HepG2 (cell line): ENCODE results near the gene CAPRIN1. TPM values are rescaled to one million over a fixed set of nuclear protein-coding genes. Genes with fewer than 3 reads are reported as not detected.

Experiments used
- ATAC-seq: fragments of 200-7000 bp; cut with Tn5 transposase; 3 replicates; pipeline ENCODE4 v1.9.1; 2020; ENCODE audit warnings: mild to moderate bottlenecking, moderate library complexity
- BruUV-seq: library from RNA; stranded (reverse); fragments of 400-500 nt; replicated peaks from 2 replicates; lab custom pipeline; 2021; lab: Mats Ljungman, UMichigan
- CTCF ChIA-PET: fragments of 300-600 bp; formaldehyde crosslinking; extraction: SDS; loops from one replicate; lab custom pipeline; 2021; ENCODE audit warnings: low total read pairs, inconsistent platforms, low intra/inter-chr PET ratio; lab: Yijun Ruan, JAX
- POLR2A ChIA-PET: fragments of 350-600 bp; sonication (Branson Sonifier 250); formaldehyde crosslinking; loops from one replicate; lab custom pipeline; 2020; ENCODE audit warnings: antibody characterized with exemption, inconsistent platforms; lab: Yijun Ruan, JAX
- DNase-seq: peaks from one replicate; pipeline ENCODE4 v3.0.0-alpha.2; 2015; ENCODE audit warnings: low spot score
- FAIRE-seq: peaks from 3 replicates; lab custom pipeline; 2011; peaks lifted over from hg19 to GRCh38; lab: Jason Lieb, UNC
- H2AFZ ChIP-seq: one replicate; pipeline ENCODE4 v1.6.1; 2011; ENCODE audit warnings: low read length, inconsistent platforms
- H3K27ac ChIP-seq: fragments of 300-600 bp; 3 replicates; pipeline ENCODE4 v1.8.0; 2011; ENCODE audit warnings: mixed run types, mild to moderate bottlenecking, mixed read lengths, low read length, inconsistent platforms; ENCODE audit not compliant: insufficient read depth; ENCODE audit errors: extremely low read length
- H3K27me3 ChIP-seq, 2 experiments: fragments of 200-600 bp in 1 of 2; 2 replicates in 1 of 2; 3 replicates in 1 of 2; pipeline versions ENCODE4 v1.6.0 to v1.8.0; 2011; ENCODE audit warnings: low read length in 2 of 2, mild to moderate bottlenecking in 2 of 2, moderate library complexity in 2 of 2, inconsistent platforms in 1 of 2; ENCODE audit not compliant: insufficient read depth in 2 of 2, control insufficient read depth in 1 of 2
- H3K36me3 ChIP-seq, 2 experiments: fragments of 200-600 bp in 1 of 2; replicated peaks in 1 of 2; 2 replicates in 1 of 2; 3 replicates in 1 of 2; pipeline versions ENCODE4 v1.5.1 to v1.8.0; 2011; ENCODE audit warnings: low read length in 2 of 2, inconsistent platforms in 1 of 2; ENCODE audit not compliant: insufficient read depth in 2 of 2, control insufficient read depth in 1 of 2
- H3K4me1 ChIP-seq: 2 replicates; pipeline ENCODE4 v1.5.1; 2012; ENCODE audit warnings: low read length, inconsistent platforms; ENCODE audit not compliant: insufficient read depth
- H3K4me2 ChIP-seq: 2 replicates; pipeline ENCODE4 v1.6.0; 2011; ENCODE audit warnings: low read depth, low read length, inconsistent platforms
- H3K4me3 ChIP-seq, 3 experiments: fragments of 200-600 bp in 1 of 3; sonication (generic), shearing (Covaris generic) in 1 of 3; replicated peaks in 1 of 3; 2 replicates each; pipeline ENCODE4 v1.5.1; 2011 to 2016; ENCODE audit warnings: low read length in 3 of 3, inconsistent platforms in 2 of 3, low read depth in 2 of 3, mild to moderate bottlenecking in 2 of 3, control low read depth in 1 of 3, mixed read lengths in 1 of 3; ENCODE audit not compliant: insufficient read depth in 1 of 3
- H3K79me2 ChIP-seq: one replicate; pipeline ENCODE4 v1.6.1; 2011; ENCODE audit warnings: low read length, inconsistent platforms; ENCODE audit not compliant: insufficient read depth
- H3K9ac ChIP-seq: 2 replicates; pipeline ENCODE4 v1.6.0; 2011; ENCODE audit warnings: mild to moderate bottlenecking, low read depth, low read length, inconsistent platforms; ENCODE audit not compliant: insufficient read depth
- H3K9me3 ChIP-seq: 2 replicates; pipeline ENCODE4 v1.5.1; 2012; ENCODE audit warnings: mild to moderate bottlenecking, low read length
- H4K20me1 ChIP-seq: 2 replicates; pipeline ENCODE4 v1.6.0; 2011; ENCODE audit warnings: inconsistent platforms, mild to moderate bottlenecking, low read length, moderate library complexity; ENCODE audit not compliant: insufficient read depth
- AHR ChIP-seq: IDR thresholded peaks from 2 replicates; pipeline ENCODE4 v1.6.1; 2018; ENCODE audit warnings: missing genetic modification reagents, missing compliant biosample characterization
- ARNT ChIP-seq: fragments of 450-650 bp; IDR thresholded peaks from 2 replicates; pipeline ENCODE4 v1.6.1; 2017
- BRCA1 ChIP-seq: sonication (generic); formaldehyde crosslinking; IDR thresholded peaks from 2 replicates; pipeline ENCODE4 v1.4.0; 2020; ENCODE audit warnings: missing genetic modification reagents
- CC2D1A ChIP-seq: sonication (generic); formaldehyde crosslinking; IDR thresholded peaks from 2 replicates; pipeline ENCODE4 v1.8.1; 2023; ENCODE audit warnings: mild to moderate bottlenecking, missing genetic modification reagents
- DBP ChIP-seq: sonication (generic); formaldehyde crosslinking; IDR thresholded peaks from 2 replicates; pipeline ENCODE4 v1.4.0; 2020; ENCODE audit warnings: missing genetic modification reagents; ENCODE audit errors: not compliant biosample characterization
- GZF1 ChIP-seq: sonication (generic); formaldehyde crosslinking; IDR thresholded peaks from 2 replicates; pipeline ENCODE4 v1.5.1; 2020; ENCODE audit warnings: mild to moderate bottlenecking, missing genetic modification reagents
- KLF13 ChIP-seq: sonication (generic); formaldehyde crosslinking; IDR thresholded peaks from 2 replicates; pipeline ENCODE4 v1.4.0; 2020; ENCODE audit warnings: mild to moderate bottlenecking, missing genetic modification reagents
- MAFK ChIP-seq, 2 experiments: IDR thresholded peaks in 1 of 2; conservative IDR thresholded peaks in 1 of 2; 2 replicates each; pipeline ENCODE4 v1.6.1; 2011; ENCODE audit warnings: improper control_type of control experiment in 2 of 2, low read length in 2 of 2
- PCBP2 ChIP-seq: fragments of 200-400 bp; formaldehyde crosslinking; optimal IDR thresholded peaks from 2 replicates; pipeline ENCODE3; 2018; ENCODE audit warnings: low read length, low read depth; ENCODE audit not compliant: poor library complexity, severe bottlenecking
- RFX5 ChIP-seq: IDR thresholded peaks from 2 replicates; pipeline ENCODE4 v1.6.1; 2011; ENCODE audit warnings: low read depth, low read length, improper control_type of control experiment
- TSC22D2 ChIP-seq: sonication (generic); formaldehyde crosslinking; IDR thresholded peaks from 2 replicates; pipeline ENCODE4 v1.5.1; 2020; ENCODE audit warnings: missing genetic modification reagents, mild to moderate bottlenecking, borderline replicate concordance
- ZBTB7A ChIP-seq: sonication (generic); formaldehyde crosslinking; IDR thresholded peaks from 2 replicates; pipeline ENCODE4 v1.8.0; 2022; ENCODE audit warnings: mild to moderate bottlenecking, missing genetic modification reagents
- ZNF138 ChIP-seq: sonication (generic); formaldehyde crosslinking; IDR thresholded peaks from 2 replicates; pipeline ENCODE4 v1.5.0; 2020; ENCODE audit warnings: mild to moderate bottlenecking, low read depth, missing genetic modification reagents
- ZNF317 ChIP-seq: sonication (generic); formaldehyde crosslinking; IDR thresholded peaks from 2 replicates; pipeline ENCODE4 v1.5.0; 2020; ENCODE audit warnings: mild to moderate bottlenecking, missing genetic modification reagents
- ZNF530 ChIP-seq: sonication (generic); formaldehyde crosslinking; IDR thresholded peaks from 2 replicates; pipeline ENCODE4 v1.5.0; 2020; ENCODE audit warnings: low read depth, mild to moderate bottlenecking, missing genetic modification reagents
- ZNF670 ChIP-seq: sonication (generic); formaldehyde crosslinking; IDR thresholded peaks from 2 replicates; pipeline ENCODE4 v1.8.0; 2022; ENCODE audit warnings: mild to moderate bottlenecking, missing genetic modification reagents, borderline replicate concordance
- ZNF768 ChIP-seq: sonication (generic); formaldehyde crosslinking; IDR thresholded peaks from 2 replicates; pipeline ENCODE4 v1.4.0; 2020; ENCODE audit warnings: missing genetic modification reagents
- ZNF850 ChIP-seq: sonication (generic); formaldehyde crosslinking; conservative IDR thresholded peaks from 2 replicates; pipeline ENCODE4 v1.9.0; 2021; ENCODE audit warnings: mild to moderate bottlenecking, missing genetic modification reagents
- WGBS: methylation state at CpG from one replicate; pipeline ENCODE4 v1.1.6; 2017; ENCODE audit warnings: low lambda C conversion rate; 5-methylcytosine and 5-hydroxymethylcytosine counted together
- in situ Hi-C: cut with HindIII; loops from 2 replicates; pipeline ENCODE4 v1.10.0; 2017; ENCODE audit warnings: low pct_unique_long_range_greater_than_20kb; ENCODE audit not compliant: extremely low pct_ligation_motif_present
- intact Hi-C: fragments of 100-400 bp; cut with micrococcal nuclease; formaldehyde crosslinking; loops from one replicate; pipeline ENCODE4 v1.10.0; 2022; ENCODE audit not compliant: unreplicated experiment
- polyA plus RNA-seq, 8 experiments: library from polyadenylated mRNA; depleted of rRNA in 3 of 8; stranded (reverse) in 7 of 8; unstranded in 1 of 8; fragments of >200 nt; fragmentation: Illumina TruSeq in 4 of 8; extraction: Trizol in 4 of 8; gene quantifications; 2 replicates each; pipeline versions ENCODE4 v1.2.1 to v1.2.3, GENCODE V29; 2011 to 2016; ENCODE audit warnings: low read depth in 4 of 8, missing spikeins in 1 of 8, mixed read lengths in 1 of 8; ENCODE audit not compliant: insufficient read depth in 1 of 8
- total RNA-seq, 5 experiments: library from RNA; depleted of rRNA; stranded (reverse); fragments of >200 nt; fragmentation: Illumina TruSeq; extraction: Trizol; gene quantifications; 2 replicates each; pipeline ENCODE4 v1.2.3, GENCODE V29; 2016; ENCODE audit warnings: low read depth in 1 of 5
- TF ChIP-seq, protein P1 (sequence below): sonication (generic); formaldehyde crosslinking; IDR thresholded peaks from 2 replicates; pipeline ENCODE4 v1.5.1; 2020; ENCODE audit warnings: mild to moderate bottlenecking, moderate library complexity, missing genetic modification reagents

CAPRIN1 gene
- total and polyA plus RNA-seq, 2 of the 13 experiments (the other 11 are each of a cell fraction or from before 2014, with no cell fraction given): 114 to 162 TPM

DNA sequence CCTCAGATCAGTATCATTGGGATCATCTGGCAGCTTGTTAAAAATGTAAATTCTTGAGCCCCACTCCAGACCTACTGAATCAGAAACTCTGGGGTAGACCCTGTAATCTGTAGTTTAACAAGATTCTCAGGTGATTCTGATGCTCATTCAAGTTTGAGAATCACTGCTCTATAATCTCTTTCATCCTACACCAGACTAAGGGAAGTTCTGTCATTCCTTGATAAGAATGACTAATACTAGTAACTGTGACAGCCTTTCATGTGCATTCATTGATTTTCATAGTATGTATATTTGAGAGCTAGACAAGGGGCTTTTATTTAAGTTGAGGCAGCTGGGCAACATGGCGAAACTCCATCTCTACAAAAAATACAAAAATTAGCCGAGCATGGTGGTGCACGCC lies 83.9 kb downstream of the CAPRIN1 start (continued):
- no peak for TF ChIP-seq MAFK (conservative IDR thresholded peaks at IDR 0.05 in 1 of 2, IDR thresholded peaks at IDR 0.05 in 1 of 2; ENCODE audit: low read length in 2 of 2)
- TF ChIP-seq BRCA1 (CRISPR knock-in tag): no peak
- TF ChIP-seq ZBTB7A (CRISPR knock-in tag): no peak
- TF ChIP-seq ARNT: no peak
- no peak for TF ChIP-seq ZNF850 (CRISPR knock-in tag)
- TF ChIP-seq DBP (CRISPR knock-in tag): no peak
- TF ChIP-seq PCBP2: no peak
- TF ChIP-seq ZNF530 (CRISPR knock-in tag): no peak
- TF ChIP-seq TSC22D2: no peak

GRCh38 chr11:34136420-34136819 lies 84.9 kb downstream of the CAPRIN1 start:
- DNase-seq (no peak), FAIRE-seq (no peak), ATAC-seq (no peak)
- Histone ChIP-seq H3K9me3 (no peaks in the 10 kb centered on the region), H3K27me3 (no peaks in the 10 kb centered on the region), H3K36me3 (peaks cover 53 to 84% of the 10 kb centered on the region in 2 experiments), H3K9ac (no peak overlapping the region), H3K27ac (no peak overlapping the region), H3K4me1 (no peaks in the 10 kb centered on the region), H3K4me3 (no peak overlapping the region), H3K4me2 (no peak overlapping the region), H4K20me1 (no peaks in the 10 kb centered on the region), H2AFZ (no peak overlapping the region), H3K79me2 (no peaks in the 10 kb centered on the region)
- POLR2A ChIA-PET: no interaction called here
- intact Hi-C loops: no loop called here
- no TSS peak for BruUV-seq
- CTCF ChIA-PET: no interaction called here
- 95% methylated on average over 6 of the region's 8 CpGs for WGBS
- in situ Hi-C loops: no loop called here
- TF ChIP-seq ZNF768 (CRISPR knock-in tag) (no peak), RFX5 (no peak), ZNF138 (no peak), ZNF317 (CRISPR knock-in tag) (no peak), KLF13 (CRISPR knock-in tag) (no peak), AHR (CRISPR knock-in tag) (no peak), ZNF670 (CRISPR knock-in tag) (no peak), GZF1 (CRISPR knock-in tag) (no peak), CC2D1A (CRISPR knock-in tag) (no peak)
- TF ChIP-seq, protein P1, sequence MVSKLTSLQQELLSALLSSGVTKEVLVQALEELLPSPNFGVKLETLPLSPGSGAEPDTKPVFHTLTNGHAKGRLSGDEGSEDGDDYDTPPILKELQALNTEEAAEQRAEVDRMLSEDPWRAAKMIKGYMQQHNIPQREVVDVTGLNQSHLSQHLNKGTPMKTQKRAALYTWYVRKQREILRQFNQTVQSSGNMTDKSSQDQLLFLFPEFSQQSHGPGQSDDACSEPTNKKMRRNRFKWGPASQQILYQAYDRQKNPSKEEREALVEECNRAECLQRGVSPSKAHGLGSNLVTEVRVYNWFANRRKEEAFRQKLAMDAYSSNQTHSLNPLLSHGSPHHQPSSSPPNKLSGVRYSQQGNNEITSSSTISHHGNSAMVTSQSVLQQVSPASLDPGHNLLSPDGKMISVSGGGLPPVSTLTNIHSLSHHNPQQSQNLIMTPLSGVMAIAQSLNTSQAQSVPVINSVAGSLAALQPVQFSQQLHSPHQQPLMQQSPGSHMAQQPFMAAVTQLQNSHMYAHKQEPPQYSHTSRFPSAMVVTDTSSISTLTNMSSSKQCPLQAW: no peak
